Transverse colon (tissue), 4 donors: Measurements from ENCODE around the gene CNKSR3. TPM values are rescaled to one million over a fixed set of nuclear protein-coding genes. Genes with fewer than 3 reads are reported as not detected.

Experiments used
- DNase-seq: peaks from one replicate; pipeline ENCODE4 v3.0.0-alpha.2; 2019
- H3K27ac ChIP-seq, 4 donors: fragments of 200-600 bp; sonication (generic); 2 replicates each; pipeline ENCODE4 v1.5.1; 2016 to 2018; ENCODE audit warnings: inconsistent platforms in 4 of 4
- H3K27me3 ChIP-seq: fragments of 200-600 bp; sonication (generic); 2 replicates; pipeline ENCODE4 v1.5.1; 2017; ENCODE audit warnings: inconsistent platforms
- H3K36me3 ChIP-seq, 4 donors: fragments of 200-600 bp; sonication (generic); 2 replicates each; pipeline ENCODE4 v1.5.1; 2017 to 2019; ENCODE audit warnings: inconsistent platforms in 4 of 4
- H3K4me1 ChIP-seq, 4 donors: fragments of 200-600 bp; sonication (generic); 2 replicates each; pipeline ENCODE4 v1.5.1; 2017 to 2020; ENCODE audit warnings: inconsistent platforms in 4 of 4
- H3K4me3 ChIP-seq, 4 donors: fragments of 200-600 bp; sonication (generic); 1 replicate in 1 of 4; 2 replicates in 3 of 4; pipeline versions ENCODE4 v1.5.1 to v1.6.1; 2017 to 2019; ENCODE audit warnings: inconsistent platforms in 4 of 4
- H3K9me3 ChIP-seq, 2 donors: fragments of 200-600 bp; sonication (generic); 2 replicates each; pipeline ENCODE4 v1.5.1; 2017 to 2019; ENCODE audit warnings: inconsistent platforms in 2 of 2
- EP300 ChIP-seq: sonication (generic); formaldehyde crosslinking; IDR thresholded peaks from one replicate; pipeline ENCODE4 v1.6.1; 2017; ENCODE audit warnings: antibody characterized with exemption, low read depth
- POLR2A ChIP-seq: fragments of 450-650 bp; IDR thresholded peaks from one replicate; pipeline ENCODE4 v1.6.1; 2016; ENCODE audit warnings: antibody characterized with exemption, mild to moderate bottlenecking, moderate library complexity
- POLR2AphosphoS5 ChIP-seq, 3 donors: sonication (generic); formaldehyde crosslinking; IDR thresholded peaks; one replicate each; pipeline ENCODE4 v1.6.1; 2016; ENCODE audit warnings: antibody characterized with exemption in 3 of 3
- WGBS, 2 donors: methylation state at CpG; one replicate each; pipeline ENCODE4 v1.1.5; 2018; ENCODE audit warnings: low coverage in 1 of 2; 5-methylcytosine and 5-hydroxymethylcytosine counted together
- in situ Hi-C, 4 donors: fragments of 200-750 bp; cut with MboI; loops; one replicate each; pipeline versions ENCODE4 v1.15.0 to v1.15.1; 2017; ENCODE audit warnings: low sequenced_read_pairs in 3 of 4, low pct_ligation_motif_present in 1 of 4, low pct_unique_long_range_greater_than_20kb in 1 of 4
- intact Hi-C: fragments of 100-400 bp; cut with DNase I; formaldehyde crosslinking; loops from one replicate; pipeline ENCODE4 v1.15.1; 2023; ENCODE audit warnings: low total_unique reads
- total RNA-seq, 4 donors: library from RNA; depleted of rRNA; stranded (reverse); fragments of >200 nt; gene quantifications; one replicate each; pipeline ENCODE4 v1.1.0, GENCODE V29; 2016
- TF ChIP-seq, protein P1 (sequence below), 5 experiments: fragments of 200-600 bp in 3 of 5; fragments of 450-650 bp in 2 of 5; sonication (generic) in 3 of 5; IDR thresholded peaks; 1 replicate in 2 of 5; 2 replicates in 3 of 5; pipeline ENCODE4 v1.5.1; 2016 to 2017; ENCODE audit warnings: antibody characterized with exemption in 5 of 5, inconsistent platforms in 3 of 5, mild to moderate bottlenecking in 2 of 5, moderate library complexity in 1 of 5

The CNKSR3 gene
- total RNA-seq, 4 donors from 2014 or later: 4.0 to 27.3 (median 16.9) TPM

DNA sequence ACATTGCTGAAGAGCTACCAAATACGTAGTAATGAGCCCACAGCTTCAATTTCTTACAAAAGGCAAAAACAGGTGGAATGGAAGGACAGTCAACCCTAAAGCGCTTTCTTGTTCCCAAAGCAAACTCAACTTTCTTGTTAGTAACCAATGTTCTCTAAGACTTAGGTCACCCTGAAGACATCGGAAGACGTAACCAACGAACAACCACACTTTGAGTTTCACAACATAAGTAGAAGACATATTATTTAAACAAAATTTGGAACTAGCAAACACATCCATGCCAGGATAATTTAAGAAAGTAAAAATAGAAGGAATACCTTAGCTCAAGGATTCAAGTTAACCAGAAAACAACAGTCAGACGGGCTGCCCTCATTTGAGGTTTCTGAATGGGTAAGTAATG is 51.0 kb downstream of the CNKSR3 start:
- intact Hi-C loops: no loop called here
- Histone ChIP-seq H3K4me1 (peaks cover 0 to 29% (median 8%) of the 10 kb centered on the region in 4 donors), H3K36me3 (no peaks in the 10 kb centered on the region), H3K27me3 (no peaks in the 10 kb centered on the region), H3K9me3 (no peaks in the 10 kb centered on the region), H3K4me3 (no peak overlapping the region), H3K27ac (peak overlapping the region; percentile 50 to 81 (median 68))
- TF ChIP-seq, protein P1, sequence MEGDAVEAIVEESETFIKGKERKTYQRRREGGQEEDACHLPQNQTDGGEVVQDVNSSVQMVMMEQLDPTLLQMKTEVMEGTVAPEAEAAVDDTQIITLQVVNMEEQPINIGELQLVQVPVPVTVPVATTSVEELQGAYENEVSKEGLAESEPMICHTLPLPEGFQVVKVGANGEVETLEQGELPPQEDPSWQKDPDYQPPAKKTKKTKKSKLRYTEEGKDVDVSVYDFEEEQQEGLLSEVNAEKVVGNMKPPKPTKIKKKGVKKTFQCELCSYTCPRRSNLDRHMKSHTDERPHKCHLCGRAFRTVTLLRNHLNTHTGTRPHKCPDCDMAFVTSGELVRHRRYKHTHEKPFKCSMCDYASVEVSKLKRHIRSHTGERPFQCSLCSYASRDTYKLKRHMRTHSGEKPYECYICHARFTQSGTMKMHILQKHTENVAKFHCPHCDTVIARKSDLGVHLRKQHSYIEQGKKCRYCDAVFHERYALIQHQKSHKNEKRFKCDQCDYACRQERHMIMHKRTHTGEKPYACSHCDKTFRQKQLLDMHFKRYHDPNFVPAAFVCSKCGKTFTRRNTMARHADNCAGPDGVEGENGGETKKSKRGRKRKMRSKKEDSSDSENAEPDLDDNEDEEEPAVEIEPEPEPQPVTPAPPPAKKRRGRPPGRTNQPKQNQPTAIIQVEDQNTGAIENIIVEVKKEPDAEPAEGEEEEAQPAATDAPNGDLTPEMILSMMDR (IDR thresholded peaks at IDR 0.05): no peak
- TF ChIP-seq EP300 (no peak), POLR2AphosphoS5 (IDR thresholded peaks at IDR 0.05) (no peak), POLR2A (no peak)
- in situ Hi-C loops: no loop called here
- WGBS, 2 donors: 83 to 93% methylated on average over 6 of the region's 6 CpGs
- DNase-seq: no peak

DNA sequence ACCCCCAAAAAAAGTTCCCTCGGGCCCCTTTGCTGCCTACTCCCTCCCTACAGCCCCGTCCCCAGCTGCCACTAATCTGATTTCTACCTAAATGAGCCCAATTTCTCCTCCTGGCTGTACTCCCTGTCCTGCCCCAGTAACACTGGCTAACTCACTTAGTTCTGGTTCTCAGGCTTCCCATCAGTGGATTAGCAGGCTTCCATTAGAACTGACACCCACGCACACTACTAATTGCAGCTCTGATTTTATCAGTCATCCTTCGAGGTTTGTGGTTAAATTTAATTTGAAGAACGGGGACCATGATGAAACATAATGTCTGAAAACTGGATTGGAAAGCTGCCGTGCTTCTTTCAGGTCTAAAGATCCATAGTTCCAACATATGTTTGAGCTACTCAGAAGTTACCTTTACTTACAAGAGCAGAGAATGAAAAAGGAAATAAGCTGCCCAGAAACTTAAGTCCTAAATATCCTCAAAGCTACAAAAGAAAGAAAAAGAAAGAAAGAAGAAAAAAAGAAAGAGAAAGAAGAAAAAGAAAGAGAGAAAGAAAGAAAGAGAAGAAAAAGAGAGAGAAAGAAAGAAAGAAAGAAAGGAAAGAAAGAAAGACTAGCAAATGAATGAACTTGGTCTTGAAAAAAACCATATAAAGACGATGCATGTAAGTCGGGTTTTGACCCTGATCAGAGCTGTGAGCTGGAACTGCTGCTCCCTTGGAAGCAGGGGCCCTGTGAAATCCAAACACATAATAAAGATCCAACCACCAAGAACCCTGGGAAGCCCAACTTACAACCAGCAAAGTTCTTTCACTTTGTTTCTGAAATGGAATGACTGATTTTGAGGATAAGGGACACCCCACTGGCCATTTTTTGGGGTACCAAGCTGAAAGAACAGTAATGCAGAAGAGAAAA is 51.7 kb downstream of the CNKSR3 start:
- WGBS, 2 donors: 65 to 78% methylated on average over 7 to 8 of the region's 8 CpGs
- Histone ChIP-seq H3K4me3 (no peak overlapping the region), H3K4me1 (peaks cover 0 to 29% (median 8%) of the 10 kb centered on the region in 4 donors), H3K27ac (peak overlapping the region; percentile 50 to 81 (median 68)), H3K27me3 (no peaks in the 10 kb centered on the region), H3K9me3 (no peaks in the 10 kb centered on the region), H3K36me3 (no peaks in the 10 kb centered on the region)
- DNase-seq: no peak
- TF ChIP-seq, protein P1 (IDR thresholded peaks at IDR 0.05): no peak
- TF ChIP-seq POLR2AphosphoS5 (IDR thresholded peaks at IDR 0.05) (no peak), POLR2A (no peak), EP300 (no peak)
- intact Hi-C loops (no loop called here), in situ Hi-C loops (no loop called here)

DNA sequence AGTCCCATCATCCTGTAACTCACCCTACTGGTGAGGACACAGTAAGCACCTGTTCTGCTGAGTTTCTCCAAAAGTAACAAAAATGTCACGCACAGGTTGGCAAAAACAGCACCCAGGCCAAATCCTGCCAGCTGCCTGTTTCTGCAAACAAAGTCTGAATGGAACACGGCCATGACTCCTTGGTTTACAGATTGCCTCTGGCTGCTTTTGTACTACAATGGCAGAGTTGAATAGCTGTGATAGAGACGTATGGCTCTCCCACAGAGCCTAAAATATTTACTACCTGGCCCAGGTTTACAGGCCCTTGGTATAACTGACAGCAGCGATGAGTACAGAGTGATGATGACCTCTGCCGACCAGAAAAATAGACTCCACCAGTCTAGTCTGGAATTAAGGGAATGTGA is 52.6 kb downstream of the CNKSR3 start:
- Histone ChIP-seq H3K27ac (peak overlapping the region; percentile 50 to 81 (median 68)), H3K4me1 (peaks cover 0 to 29% (median 10%) of the 10 kb centered on the region in 4 donors), H3K27me3 (no peaks in the 10 kb centered on the region), H3K4me3 (no peak overlapping the region), H3K36me3 (no peaks in the 10 kb centered on the region), H3K9me3 (no peaks in the 10 kb centered on the region)
- in situ Hi-C loops: no loop called here
- TF ChIP-seq POLR2AphosphoS5 (IDR thresholded peaks at IDR 0.05): no peak
- no peak for TF ChIP-seq EP300
- TF ChIP-seq, protein P1 (IDR thresholded peaks at IDR 0.05): no peak
- no peak for TF ChIP-seq POLR2A
- 38 to 48% methylated on average over 1 to 5 of the region's 5 CpGs for WGBS, 2 donors
- no peak for DNase-seq
- intact Hi-C loops: no loop called here

DNA sequence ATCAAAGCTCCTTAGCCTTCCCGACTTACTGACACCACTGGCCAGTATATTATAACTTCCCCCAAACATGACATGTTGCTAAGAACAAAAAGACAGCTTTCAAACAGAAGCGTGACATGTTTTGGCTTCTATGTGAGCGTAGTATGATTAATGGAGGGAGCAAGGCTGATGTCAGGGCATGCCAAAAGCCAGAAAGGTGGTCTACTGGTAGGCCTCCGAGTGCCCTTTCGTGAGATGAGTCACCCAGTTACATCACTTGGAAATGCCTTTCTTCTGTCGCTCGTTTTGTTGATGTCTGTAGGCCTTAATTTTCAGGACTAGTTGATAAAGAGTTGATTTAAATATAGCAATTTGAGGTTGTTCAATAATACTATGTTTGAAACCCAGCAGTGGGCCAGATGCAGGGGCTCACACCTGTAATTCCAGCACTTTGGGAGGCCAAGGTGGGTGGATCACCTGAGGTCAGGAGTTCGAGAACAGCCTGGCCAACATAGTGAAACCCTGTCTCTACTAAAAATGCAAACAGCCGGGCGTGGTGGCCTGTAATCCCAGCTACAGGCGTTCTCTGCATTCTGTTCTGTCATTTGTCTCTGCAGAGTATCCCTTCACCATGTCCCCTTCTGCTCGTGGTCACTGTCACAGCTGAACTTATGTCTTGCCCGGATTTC is 53.3 kb downstream of the CNKSR3 start:
- Histone ChIP-seq H3K27me3 (no peaks in the 10 kb centered on the region), H3K36me3 (no peaks in the 10 kb centered on the region), H3K27ac (peak overlapping the region; percentile 50 to 81 (median 68)), H3K9me3 (no peaks in the 10 kb centered on the region), H3K4me1 (peaks cover 0 to 29% (median 10%) of the 10 kb centered on the region in 4 donors), H3K4me3 (no peak overlapping the region)
- intact Hi-C loops (no loop called here), in situ Hi-C loops (no loop called here)
- TF ChIP-seq POLR2AphosphoS5 (IDR thresholded peaks at IDR 0.05) (no peak), EP300 (no peak), POLR2A (no peak)
- TF ChIP-seq, protein P1 (IDR thresholded peaks at IDR 0.05): no peak
- 73 to 75% methylated on average over 9 to 13 of the region's 13 CpGs for WGBS, 2 donors
- DNase-seq: no peak
